Heart left ventricle (tissue), 16 donors: Measurements from ENCODE around the gene ELL. TPM values are rescaled to one million over a fixed set of nuclear protein-coding genes. Genes with fewer than 3 reads are reported as not detected.

Experiments
- ATAC-seq, 4 donors: fragments of 200-7000 bp; cut with Tn5 transposase; one replicate each; pipeline ENCODE4 v1.9.1; 2020 to 2022; ENCODE audit warnings: moderate library complexity in 4 of 4, mild to moderate bottlenecking in 3 of 4, moderate number of reproducible peaks in 1 of 4
- DNase-seq, 5 donors: peaks; one replicate each; pipeline ENCODE4 v3.0.0-alpha.2; 2020
- H3K27ac ChIP-seq, 12 donors: fragments of 200-600 bp; sonication (generic) in 4 of 12; one replicate each; pipeline versions ENCODE4 v1.5.0 to v1.8.0; 2016 to 2022; ENCODE audit warnings: mild to moderate bottlenecking in 2 of 12
- H3K27me3 ChIP-seq, 9 donors: fragments of 200-600 bp; sonication (generic) in 2 of 9; one replicate each; pipeline versions ENCODE4 v1.5.1 to v1.8.0; 2016 to 2022; ENCODE audit warnings: mild to moderate bottlenecking in 3 of 9
- H3K36me3 ChIP-seq, 9 donors: fragments of 200-600 bp; sonication (generic) in 2 of 9; one replicate each; pipeline versions ENCODE4 v1.5.0 to v1.8.0; 2018 to 2022; ENCODE audit warnings: mild to moderate bottlenecking in 2 of 9
- H3K4me1 ChIP-seq, 12 donors: fragments of 200-600 bp; sonication (generic) in 4 of 12; one replicate each; pipeline versions ENCODE4 v1.5.0 to v1.8.0; 2016 to 2022; ENCODE audit warnings: mild to moderate bottlenecking in 3 of 12
- H3K4me3 ChIP-seq, 12 donors: fragments of 200-600 bp; sonication (generic) in 4 of 12; one replicate each; pipeline versions ENCODE4 v1.5.0 to v1.8.0; 2017 to 2022; ENCODE audit warnings: mild to moderate bottlenecking in 9 of 12, moderate library complexity in 4 of 12
- H3K9me3 ChIP-seq, 12 donors: fragments of 200-600 bp; sonication (generic) in 4 of 12; one replicate each; pipeline versions ENCODE4 v1.5.0 to v1.8.0; 2016 to 2022; ENCODE audit warnings: mild to moderate bottlenecking in 1 of 12
- POLR2A ChIP-seq, 2 donors: fragments of 450-650 bp; IDR thresholded peaks; one replicate each; pipeline ENCODE4 v1.6.1; 2017; ENCODE audit warnings: antibody characterized with exemption in 2 of 2, mild to moderate bottlenecking in 2 of 2, moderate library complexity in 2 of 2
- WGBS, 4 donors: extraction: QIAGEN DNeasy Blood & Tissue Kit in 2 of 4; methylation state at CpG; one replicate each; pipeline versions ENCODE4 v1.1.5 to v1.1.7; 2013 to 2018; 5-methylcytosine and 5-hydroxymethylcytosine counted together
- intact Hi-C, 10 donors: fragments of 100-400 bp; cut with DNase I; formaldehyde crosslinking; loops; one replicate each; pipeline versions ENCODE4 v1.11.1 to v1.14.2; 2022
- polyA plus RNA-seq, 2 donors: library from polyadenylated mRNA; stranded (reverse); fragments of 200-250 nt; gene quantifications; one replicate each; pipeline ENCODE4 v1.2.3, GENCODE V29; 2013
- total RNA-seq, 9 donors: library from RNA; depleted of rRNA in 2 of 9; stranded (reverse); fragments of >200 nt in 2 of 9; fragmentation: NEBNext Ultra II Directional in 3 of 9; extraction: Animal tissue kit (Norgen Biotek cat#: 25700) in 3 of 9; gene quantifications; one replicate each; pipeline versions ENCODE4 v1.1.0 to v1.2.4, GENCODE V29; 2016 to 2023
- TF ChIP-seq, protein P1 (sequence below), 12 donors: fragments of 200-600 bp; sonication (generic) in 4 of 12; IDR thresholded peaks; one replicate each; pipeline versions ENCODE4 v1.5.0 to v1.8.0; 2018 to 2022; ENCODE audit warnings: antibody characterized with exemption in 12 of 12, mild to moderate bottlenecking in 5 of 12
- donor health status: ischemic (EF 13 %, LVEDD 7.1; RV severe dilation, severe dysfunction).
- donor health status: healthy with polysubstance abuse.
- donor health status: DM: no; HTN: yes; CAD: no.
- donor health status: DM: no; HTN: no; CAD: no.
- donor health status: ischemic (EF 25% LVEDD 6.9; RV normal size, moderate dysfunction).
- donor health status: ischemic (EF 25% LVEDD 5.7; RV mildly dilated, moderate dysfunction).
- donor health status: healthy.
- donor health status: DM: yes; HTN: yes; CAD: no.
- donor health status: ischemic (EF 35%, LVEDD 5.7; RV mildly dilated, moderate dysfunction).
- donor health status: nonischemic (EF 11% LVEDD 7.7; RV severe dilation, severe dysfunction).
- donor health status: DM: yes; HTN: yes; CAD: no.
- donor health status: PGD.
- donor health status: ischemic (EF 29% LVEDD 5.4; RV normal size, mild dysfunction).
- donor health status: nonischemic (EF 23%, LVEDD 6.1; RV moderate dilation, normal function).

Gene ELL
- total and polyA plus RNA-seq, 11 donors: 5.9 to 17.8 (median 7.3) TPM

DNA sequence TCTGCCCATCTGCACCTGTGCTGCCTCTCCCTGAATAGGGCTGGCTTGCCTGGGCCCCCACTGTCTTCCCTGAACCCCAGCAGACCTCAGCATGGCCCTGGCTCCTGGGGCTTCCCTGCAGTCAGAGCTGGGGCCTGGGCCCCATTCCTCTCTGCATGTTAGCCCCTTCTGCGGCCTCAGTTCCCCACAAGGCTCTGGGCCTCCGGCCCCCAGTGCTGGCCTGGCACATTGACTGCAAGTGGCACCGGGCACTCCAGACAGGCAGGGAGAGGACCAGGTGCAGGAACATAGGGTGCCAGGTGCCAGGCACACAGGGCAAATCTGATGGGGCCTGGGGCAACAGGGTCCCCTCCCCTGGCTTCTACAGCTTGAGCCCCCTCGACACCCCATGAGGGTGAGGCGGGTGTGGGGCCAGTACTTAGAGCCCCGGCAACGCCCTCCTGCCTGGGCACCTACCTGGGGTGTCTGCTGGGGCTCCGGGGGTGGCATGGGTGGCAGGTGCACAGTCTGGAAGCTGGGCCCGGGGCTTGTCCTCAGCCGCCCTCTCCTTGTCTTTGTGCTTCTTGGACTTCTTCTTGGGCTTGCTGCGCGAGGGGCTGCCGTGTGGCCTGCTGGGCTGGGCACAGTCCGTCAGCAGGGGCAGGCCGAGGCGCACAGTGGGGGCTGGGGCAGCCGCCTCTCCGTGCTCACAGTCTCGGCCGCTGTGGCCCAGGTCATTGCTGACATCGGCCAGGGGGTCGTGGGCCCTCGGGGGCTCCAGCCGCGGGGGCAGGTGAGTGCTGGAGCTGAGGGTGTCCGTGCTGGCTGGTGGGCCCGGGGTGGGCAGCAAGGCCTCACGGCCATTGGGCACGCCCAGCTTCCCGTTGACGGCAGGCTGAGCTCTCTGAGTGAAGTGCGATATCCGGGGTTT is 71.6 kb downstream of the ELL start:
- H3K27ac ChIP-seq: no peak overlapping the region
- 73 to 79% (median 77%) methylated on average over 21 to 33 of the region's 33 CpGs for WGBS, 4 donors
- no peak for TF ChIP-seq POLR2A (IDR thresholded peaks at IDR 0.05)
- TF ChIP-seq, protein P1, sequence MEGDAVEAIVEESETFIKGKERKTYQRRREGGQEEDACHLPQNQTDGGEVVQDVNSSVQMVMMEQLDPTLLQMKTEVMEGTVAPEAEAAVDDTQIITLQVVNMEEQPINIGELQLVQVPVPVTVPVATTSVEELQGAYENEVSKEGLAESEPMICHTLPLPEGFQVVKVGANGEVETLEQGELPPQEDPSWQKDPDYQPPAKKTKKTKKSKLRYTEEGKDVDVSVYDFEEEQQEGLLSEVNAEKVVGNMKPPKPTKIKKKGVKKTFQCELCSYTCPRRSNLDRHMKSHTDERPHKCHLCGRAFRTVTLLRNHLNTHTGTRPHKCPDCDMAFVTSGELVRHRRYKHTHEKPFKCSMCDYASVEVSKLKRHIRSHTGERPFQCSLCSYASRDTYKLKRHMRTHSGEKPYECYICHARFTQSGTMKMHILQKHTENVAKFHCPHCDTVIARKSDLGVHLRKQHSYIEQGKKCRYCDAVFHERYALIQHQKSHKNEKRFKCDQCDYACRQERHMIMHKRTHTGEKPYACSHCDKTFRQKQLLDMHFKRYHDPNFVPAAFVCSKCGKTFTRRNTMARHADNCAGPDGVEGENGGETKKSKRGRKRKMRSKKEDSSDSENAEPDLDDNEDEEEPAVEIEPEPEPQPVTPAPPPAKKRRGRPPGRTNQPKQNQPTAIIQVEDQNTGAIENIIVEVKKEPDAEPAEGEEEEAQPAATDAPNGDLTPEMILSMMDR (IDR thresholded peaks at IDR 0.05): no peak
- H3K27me3 ChIP-seq: no peaks in the 10 kb centered on the region
- intact Hi-C loops: loop anchor here in 6 of 10 donors (5.0 to 10.0 kb wide), 6 partner anchors 122 to 397 kb away; partner anchors contain the start of genes REX1BD (in 3 of the 6) and UBA52 (in 2 of the 6)
- H3K36me3 ChIP-seq: peaks cover 0 to 95% (median 71%) of the 10 kb centered on the region in 9 donors
- ATAC-seq (peak in 3 of 4 donors; percentile 2), DNase-seq (peak in 1 of 5 donors; percentile 29)
- H3K4me3 ChIP-seq: no peak overlapping the region
- H3K4me1 ChIP-seq: peaks cover 0 to 21% (median 8%) of the 10 kb centered on the region in 12 donors
- H3K9me3 ChIP-seq: no peaks in the 10 kb centered on the region

DNA sequence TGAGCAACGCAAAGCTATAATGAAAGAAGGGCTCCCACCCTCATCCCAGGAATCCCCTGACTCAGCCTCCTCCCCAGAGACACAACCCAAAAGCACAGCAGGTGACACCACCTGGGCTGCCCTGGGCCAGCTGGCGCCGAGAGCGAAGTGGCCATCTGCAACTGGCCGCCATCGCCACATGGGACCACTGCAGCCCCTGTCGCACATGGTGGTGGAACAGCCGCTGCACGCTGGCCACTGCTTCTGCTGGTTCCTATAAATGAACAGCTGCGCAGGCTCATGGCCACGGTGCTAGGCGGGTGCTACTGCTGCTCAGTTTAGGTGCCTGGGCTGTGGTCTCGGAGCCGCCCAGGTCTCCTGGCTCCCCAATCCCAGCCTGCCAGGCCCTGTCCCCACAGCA is 72.3 kb downstream of the ELL start:
- H3K27me3 ChIP-seq: no peaks in the 10 kb centered on the region
- no peak overlapping the region for H3K27ac ChIP-seq
- H3K4me1 ChIP-seq: peaks cover 0 to 21% (median 8%) of the 10 kb centered on the region in 12 donors
- DNase-seq: no peak
- WGBS, 4 donors: 93 to 98% (median 96%) methylated on average over 8 to 14 of the region's 14 CpGs
- ATAC-seq: no peak
- no peaks in the 10 kb centered on the region for H3K9me3 ChIP-seq
- intact Hi-C loops: loop anchor here in 2 of 10 donors (10.0 kb wide), 2 partner anchors 225 to 395 kb away; no protein-coding TSS in a partner anchor
- peaks cover 0 to 96% (median 73%) of the 10 kb centered on the region in 9 donors for H3K36me3 ChIP-seq
- no peak overlapping the region for H3K4me3 ChIP-seq
- TF ChIP-seq POLR2A (IDR thresholded peaks at IDR 0.05): no peak
- TF ChIP-seq, protein P1 (IDR thresholded peaks at IDR 0.05): no peak

DNA sequence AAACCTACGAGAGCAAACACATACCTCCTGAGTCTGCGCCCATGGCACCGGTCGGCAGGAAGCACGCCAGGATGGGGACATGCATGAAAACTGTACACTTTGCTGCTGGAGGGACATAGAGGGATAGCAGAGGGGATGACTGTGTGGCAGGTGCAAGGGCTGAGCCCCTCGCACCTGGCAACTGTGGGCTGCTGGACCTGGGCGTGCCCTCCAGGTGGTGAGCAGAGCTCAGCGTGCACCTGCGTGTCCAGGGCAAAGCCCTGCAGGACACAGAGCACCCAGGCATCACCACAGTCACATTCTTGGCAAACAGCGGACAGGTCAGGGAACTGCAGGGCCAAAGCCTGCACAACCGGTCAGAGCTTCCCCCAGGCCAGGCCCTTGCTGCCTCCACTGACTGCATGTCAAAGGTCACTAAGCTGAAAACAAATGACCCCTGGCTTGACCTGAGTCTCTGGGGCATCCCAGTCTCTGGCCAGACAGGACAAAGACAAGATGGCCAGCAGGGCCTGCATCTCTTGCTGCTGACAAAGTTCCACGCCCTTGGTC is 75.0 kb downstream of the ELL start:
- Histone ChIP-seq H3K4me3 (no peak overlapping the region), H3K27me3 (no peaks in the 10 kb centered on the region), H3K27ac (no peak overlapping the region), H3K9me3 (no peaks in the 10 kb centered on the region), H3K4me1 (peaks cover 0 to 21% (median 8%) of the 10 kb centered on the region in 12 donors), H3K36me3 (peaks cover 4 to 91% (median 74%) of the 10 kb centered on the region in 9 donors)
- WGBS, 4 donors: 76 to 91% (median 85%) methylated on average over 7 to 12 of the region's 12 CpGs
- ATAC-seq: no peak
- TF ChIP-seq, protein P1 (IDR thresholded peaks at IDR 0.05): no peak
- TF ChIP-seq POLR2A (IDR thresholded peaks at IDR 0.05): no peak
- intact Hi-C loops: loop anchor here in 2 of 10 donors (10.0 kb wide), 2 partner anchors 228 to 398 kb away; no protein-coding TSS in a partner anchor
- no peak for DNase-seq
